ENCODE results near the gene PPM1A.
A peak's percentile ranks its signal among the peaks of the same experiment; 100 is the strongest.

The PPM1A gene

DNA sequence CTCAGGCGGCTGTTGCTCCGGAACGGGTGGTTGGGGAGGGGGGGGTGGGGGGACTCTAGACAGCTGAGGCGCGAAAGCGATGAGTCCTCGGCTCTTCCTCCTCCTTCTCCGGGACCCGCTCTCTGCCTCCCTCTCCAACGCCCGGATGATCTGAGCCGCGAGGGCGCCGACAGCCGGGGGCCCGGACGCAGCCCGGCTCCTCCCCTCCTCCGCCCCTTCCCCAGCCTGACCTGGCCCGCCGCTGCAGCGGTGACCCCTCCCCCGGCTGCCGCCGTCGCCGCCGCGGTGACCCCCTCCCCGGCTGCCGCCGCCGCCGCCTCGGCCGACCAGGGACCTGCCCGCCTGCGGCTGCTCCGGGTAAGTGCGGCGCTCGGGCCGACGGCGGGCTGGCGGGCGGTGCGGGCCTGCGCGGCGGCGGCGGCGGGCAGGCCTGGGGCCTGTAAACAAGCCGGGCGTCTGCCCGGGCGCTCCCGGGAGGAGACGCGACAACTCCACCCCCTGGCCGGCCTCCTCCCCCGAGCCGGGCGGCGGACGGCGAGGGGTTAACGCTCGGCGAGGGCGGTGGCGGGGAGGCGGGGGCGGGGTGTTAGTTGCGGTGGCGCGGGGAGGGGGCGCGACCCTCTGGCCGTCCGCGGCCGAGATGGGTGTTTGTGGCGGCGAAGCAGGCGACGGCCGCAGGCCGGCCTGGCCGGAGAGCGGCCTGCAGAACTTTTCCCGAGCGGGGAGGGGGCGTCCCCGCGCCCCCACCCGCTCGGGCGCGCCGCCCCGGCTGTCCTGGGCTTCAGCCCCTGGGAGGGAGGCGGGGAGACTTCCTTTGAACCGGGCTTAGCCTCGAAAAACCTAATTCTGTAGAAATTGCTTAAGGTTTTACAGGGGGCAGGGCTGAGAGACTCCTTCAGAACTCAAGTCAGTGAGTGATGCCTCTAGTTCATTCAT lies 568 bp downstream of the PPM1A start:
- DNase-seq (ENCODE audit: low spot score) = peak; percentile 84
- H3K4me3 ChIP-seq = peak overlapping the region; percentile 93
- peak overlapping the region; percentile 97 to 100 for H3K27ac ChIP-seq
- TF ChIP-seq, protein P1, sequence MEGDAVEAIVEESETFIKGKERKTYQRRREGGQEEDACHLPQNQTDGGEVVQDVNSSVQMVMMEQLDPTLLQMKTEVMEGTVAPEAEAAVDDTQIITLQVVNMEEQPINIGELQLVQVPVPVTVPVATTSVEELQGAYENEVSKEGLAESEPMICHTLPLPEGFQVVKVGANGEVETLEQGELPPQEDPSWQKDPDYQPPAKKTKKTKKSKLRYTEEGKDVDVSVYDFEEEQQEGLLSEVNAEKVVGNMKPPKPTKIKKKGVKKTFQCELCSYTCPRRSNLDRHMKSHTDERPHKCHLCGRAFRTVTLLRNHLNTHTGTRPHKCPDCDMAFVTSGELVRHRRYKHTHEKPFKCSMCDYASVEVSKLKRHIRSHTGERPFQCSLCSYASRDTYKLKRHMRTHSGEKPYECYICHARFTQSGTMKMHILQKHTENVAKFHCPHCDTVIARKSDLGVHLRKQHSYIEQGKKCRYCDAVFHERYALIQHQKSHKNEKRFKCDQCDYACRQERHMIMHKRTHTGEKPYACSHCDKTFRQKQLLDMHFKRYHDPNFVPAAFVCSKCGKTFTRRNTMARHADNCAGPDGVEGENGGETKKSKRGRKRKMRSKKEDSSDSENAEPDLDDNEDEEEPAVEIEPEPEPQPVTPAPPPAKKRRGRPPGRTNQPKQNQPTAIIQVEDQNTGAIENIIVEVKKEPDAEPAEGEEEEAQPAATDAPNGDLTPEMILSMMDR (IDR thresholded peaks at IDR 0.05) = no peak

DNA sequence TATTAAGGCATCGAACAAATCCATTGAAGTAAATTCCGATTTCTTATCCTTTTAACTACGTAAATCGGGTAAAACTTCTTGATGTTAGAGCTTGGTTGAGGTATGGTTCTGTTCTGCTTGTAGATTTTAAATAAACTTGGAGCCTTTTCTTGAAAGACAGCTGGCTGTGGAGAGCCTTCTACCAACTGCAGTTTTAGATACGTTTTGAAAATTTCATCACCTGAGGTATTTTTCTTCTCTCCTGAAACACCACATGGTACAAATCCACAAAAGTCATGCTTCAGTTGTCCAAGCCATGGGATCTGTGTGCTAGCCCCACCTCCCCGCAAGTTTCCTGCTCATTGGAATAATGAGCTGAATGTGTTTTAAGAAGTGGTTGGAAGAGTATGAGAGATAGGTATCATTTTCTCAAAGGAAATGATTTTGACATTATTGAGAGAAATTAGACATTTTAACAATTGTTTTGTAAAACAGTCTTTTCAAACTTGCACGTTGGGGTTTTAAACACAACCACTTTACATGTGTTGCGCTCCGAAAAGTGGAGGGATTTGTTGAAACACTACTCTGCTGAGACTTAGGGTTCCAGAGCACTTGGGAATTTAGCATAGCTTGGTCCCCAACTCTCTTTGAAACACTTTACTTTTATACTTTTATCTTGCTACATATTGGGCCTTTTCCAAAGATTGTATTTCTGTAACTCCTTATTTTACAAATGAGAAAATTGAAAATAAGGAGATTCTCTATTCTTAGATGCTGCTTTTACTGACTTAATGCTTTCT lies 1.4 kb downstream of the PPM1A start:
- TF ChIP-seq, protein P1 (IDR thresholded peaks at IDR 0.05) = no peak
- DNase-seq (ENCODE audit: low spot score) = no peak
- peak overlapping the region; percentile 93 for H3K4me3 ChIP-seq
- H3K27ac ChIP-seq = peak overlapping the region; percentile 97 to 100

DNA sequence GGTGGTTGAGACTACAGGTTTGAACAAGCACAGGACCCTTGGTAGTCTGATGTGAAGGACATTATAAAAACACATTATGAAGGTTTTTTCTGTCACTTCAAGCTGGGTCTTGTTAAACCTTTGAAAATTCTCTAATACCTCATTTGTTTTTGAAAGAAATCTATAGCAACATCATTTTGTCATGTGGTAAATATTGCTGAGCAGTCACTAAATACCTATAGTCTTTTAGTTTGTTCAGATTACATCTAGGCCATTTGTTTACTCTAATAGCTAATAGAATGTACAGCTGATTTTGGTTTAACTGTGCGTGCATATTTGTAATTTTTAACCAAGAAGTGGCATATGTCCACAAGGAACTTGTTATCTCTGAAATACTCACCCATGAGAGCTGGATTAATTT lies 2.9 kb downstream of the PPM1A start:
- TF ChIP-seq, protein P1 (IDR thresholded peaks at IDR 0.05) = no peak
- Histone ChIP-seq H3K4me3 (peak overlapping the region; percentile 93), H3K27ac (no peak overlapping the region)
- no peak for DNase-seq (ENCODE audit: low spot score)

DNA sequence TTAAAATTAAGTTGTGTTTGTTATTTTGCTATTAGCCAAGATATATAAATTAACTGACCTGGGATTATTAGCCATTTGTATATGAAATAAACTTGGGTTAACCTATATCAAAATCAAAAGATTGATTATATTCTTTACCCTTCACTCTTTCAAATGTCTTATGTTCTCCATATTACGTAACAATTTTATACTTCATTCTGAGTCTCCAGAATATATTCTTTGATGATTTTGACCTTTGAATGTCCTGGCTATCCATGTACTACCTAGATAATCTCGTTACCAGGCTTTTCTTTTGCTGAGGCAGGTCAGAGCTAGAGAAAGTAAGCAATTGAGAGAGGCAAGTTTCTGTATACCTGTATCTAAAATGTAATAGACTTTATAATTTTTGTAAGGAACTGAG lies 3.6 kb downstream of the PPM1A start:
- TF ChIP-seq, protein P1 (IDR thresholded peaks at IDR 0.05) = no peak
- no peak overlapping the region for H3K27ac ChIP-seq
- no peak for DNase-seq (ENCODE audit: low spot score)
- H3K4me3 ChIP-seq = no peak overlapping the region

DNA sequence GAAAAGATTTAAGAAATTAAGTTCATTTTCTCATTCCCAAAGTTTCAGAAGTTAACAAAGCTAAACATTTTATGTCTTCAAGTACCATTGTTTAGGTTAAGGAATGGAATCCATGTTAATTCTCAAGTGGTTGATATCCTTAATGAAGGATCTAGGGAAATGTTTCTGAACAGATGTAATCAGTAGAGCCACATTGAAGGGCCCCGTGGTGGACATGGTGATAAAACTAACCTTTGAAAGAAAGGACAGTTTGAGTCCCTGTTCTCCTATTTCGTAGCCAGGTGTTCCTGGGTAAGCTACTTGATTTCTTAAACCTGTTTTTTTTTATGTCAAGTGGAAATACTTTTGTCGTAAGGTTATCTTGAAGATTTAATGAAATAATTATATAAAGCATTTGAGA lies 4.6 kb downstream of the PPM1A start:
- TF ChIP-seq, protein P1 (IDR thresholded peaks at IDR 0.05) = no peak
- Histone ChIP-seq H3K27ac (no peak overlapping the region), H3K4me3 (no peak overlapping the region)
- DNase-seq (ENCODE audit: low spot score) = no peak

DNA sequence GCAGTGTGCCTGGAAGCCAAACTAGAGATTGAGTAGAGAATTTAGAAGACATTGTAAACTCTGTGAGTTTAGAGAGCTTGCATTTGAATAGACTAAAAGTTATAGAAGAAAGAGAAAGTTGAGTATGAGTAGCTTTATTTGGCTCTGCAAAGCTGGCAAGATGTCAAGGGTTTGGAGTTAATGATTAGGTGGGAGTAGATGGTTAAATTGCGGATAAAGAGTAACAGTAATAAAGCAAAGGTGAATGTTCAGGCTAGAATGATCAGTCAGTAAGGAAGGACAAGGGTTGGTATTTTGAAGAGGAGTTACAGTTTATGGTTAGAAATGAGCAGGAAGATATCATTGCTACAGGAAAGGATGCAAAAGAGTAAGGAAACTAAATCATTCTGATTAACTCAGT lies 5.2 kb downstream of the PPM1A start:
- Histone ChIP-seq H3K4me3 (no peak overlapping the region), H3K27ac (no peak overlapping the region)
- TF ChIP-seq, protein P1 (IDR thresholded peaks at IDR 0.05) = no peak
- no peak for DNase-seq (ENCODE audit: low spot score)
